CD4-positive, alpha-beta T cell treated with Interferon gamma for 1 hour (primary cell): Measurements from ENCODE around the gene KRTAP4-1.
"Not testable (repeated sequence)": the region's sequence is repeated elsewhere in the genome, so short reads cannot be mapped to it uniquely, and the experiment has no call there.

ENCODE experiments used
- DNase-seq: peaks from one replicate; pipeline ENCODE4 v3.0.0-alpha.2; 2020

Gene KRTAP4-1

DNA sequence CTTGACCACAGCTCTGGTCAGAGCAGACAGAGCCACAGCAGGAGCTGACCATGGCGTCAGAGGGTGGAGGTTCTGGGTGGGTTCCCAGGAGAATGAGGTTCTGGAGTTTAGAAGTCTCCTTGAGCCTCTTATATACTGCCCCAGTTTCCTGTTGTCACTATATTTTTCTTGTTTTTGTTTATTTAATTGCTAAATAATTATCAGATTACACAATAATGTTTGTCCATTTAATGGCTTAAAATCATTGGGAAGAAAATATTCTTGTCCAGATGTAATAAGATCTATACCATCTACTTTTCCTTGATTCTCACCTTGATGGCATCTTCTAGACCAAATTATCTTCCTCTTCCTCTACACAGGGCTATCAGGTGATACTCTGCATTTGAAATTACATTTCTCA, 16.6 kb downstream of the KRTAP4-1 start, which contains the start of gene KRTAP4-3:
Gene KRTAP4-3, minus strand, starts transcription at position 101 of the 400 bp plus-strand sequence. Its CDS starts 49 bp downstream, at position 52.
- no peak for DNase-seq

DNA sequence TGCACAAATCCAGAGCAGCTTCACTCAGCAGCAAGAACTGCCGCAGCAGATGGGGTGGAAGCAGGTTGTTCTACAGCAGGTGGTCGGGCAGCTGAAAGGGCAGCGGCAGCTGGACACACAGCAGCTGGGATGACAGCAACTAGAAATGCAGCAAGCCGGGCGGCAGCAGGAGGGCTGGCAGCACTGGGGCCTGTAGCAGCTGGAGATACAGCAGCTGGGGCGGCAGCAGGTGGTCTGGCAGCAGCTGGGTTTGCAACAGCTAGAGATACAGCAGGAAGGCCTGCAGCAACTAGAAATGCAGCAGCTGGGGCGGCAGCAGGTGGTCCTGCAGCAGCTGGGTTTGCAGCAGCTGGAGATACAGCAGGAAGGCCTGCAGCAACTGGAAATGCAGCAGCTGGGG, 17.1 kb downstream of the KRTAP4-1 start:
- no peak for DNase-seq

DNA sequence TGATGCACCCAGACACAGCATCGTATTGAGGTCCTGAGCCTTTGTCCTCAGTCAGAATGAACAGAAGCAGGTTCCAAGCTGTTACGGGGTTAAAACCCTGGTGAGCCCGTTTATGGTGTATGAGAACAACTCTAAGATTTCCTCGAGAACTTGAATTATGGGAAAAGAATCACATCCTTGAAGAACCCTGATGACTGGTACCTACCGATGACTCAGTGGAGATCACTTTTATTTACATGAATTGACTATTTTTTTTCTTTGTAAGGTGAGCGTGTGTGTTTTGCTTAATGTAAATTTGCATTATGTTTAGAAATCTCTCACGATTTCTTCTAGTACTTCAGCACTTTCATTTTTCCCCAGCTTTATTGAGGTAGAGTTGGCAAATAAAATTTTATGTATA, 20.9 kb downstream of the KRTAP4-1 start:
- no peak for DNase-seq

DNA sequence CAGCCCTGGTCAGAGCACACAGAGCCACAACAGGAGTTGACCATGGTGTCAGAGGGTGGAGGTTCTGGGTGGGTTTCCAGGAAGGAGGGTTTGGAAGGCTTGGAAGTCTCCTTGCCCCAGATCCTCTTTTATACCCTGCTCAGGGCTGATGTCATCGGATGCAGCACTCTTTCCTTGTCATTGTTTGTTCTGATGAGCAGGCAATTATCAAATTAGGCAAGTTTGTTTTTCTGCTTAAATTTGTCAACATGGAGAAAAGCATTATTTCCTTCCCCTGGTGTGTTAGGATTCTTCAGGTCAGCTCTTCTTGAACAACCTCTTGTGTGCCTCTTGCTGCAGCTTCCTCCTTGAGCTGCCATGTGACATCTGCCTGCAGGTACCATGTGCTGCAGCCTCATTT, 24.1 kb downstream of the KRTAP4-1 start, which contains the start of gene KRTAP4-4:
Gene KRTAP4-4, minus strand, starts transcription at position 101 of the 400 bp plus-strand sequence. Its CDS starts 57 bp downstream, at position 44.
- no peak for DNase-seq

DNA sequence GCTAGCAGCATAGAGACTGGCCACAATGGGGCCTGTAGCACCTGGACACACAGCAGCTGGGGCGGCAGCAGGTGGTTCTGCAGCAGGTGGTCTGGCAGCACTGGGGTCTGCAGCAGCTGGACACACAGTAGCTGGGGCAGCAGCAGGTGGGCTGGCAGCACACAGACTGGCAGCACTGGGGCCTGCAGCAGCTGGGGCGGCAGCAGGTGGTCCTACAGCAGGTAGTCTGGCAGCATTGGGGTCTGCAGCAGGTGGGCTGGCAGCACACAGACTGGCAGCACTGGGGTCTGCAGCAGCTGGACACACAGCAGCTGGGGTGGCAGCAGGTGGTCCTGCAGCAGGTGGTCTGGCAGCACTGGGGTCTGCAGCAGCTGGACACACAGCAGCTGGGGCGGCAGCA, 24.5 kb downstream of the KRTAP4-1 start:
- DNase-seq = not testable (repeated sequence)

DNA sequence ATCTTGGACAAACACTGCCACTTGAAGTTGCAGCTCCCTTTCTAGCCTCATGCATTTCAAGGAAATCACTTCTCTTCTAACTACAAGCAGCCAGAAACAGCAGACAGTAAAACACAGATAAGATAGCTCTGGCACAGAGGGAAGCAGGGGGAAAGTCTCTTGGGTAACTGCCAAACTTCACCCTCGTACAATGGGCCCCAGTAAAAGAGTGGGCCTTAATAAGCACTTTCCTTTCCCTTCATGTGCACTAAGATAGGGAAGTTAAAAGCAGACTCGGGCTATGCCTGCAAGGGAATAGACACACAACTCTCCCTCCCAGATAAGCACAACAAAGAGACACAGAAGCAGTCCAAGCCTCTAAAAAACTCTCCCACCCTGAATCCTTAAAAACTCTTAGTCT, 30.9 kb downstream of the KRTAP4-1 start:
- no peak for DNase-seq

DNA sequence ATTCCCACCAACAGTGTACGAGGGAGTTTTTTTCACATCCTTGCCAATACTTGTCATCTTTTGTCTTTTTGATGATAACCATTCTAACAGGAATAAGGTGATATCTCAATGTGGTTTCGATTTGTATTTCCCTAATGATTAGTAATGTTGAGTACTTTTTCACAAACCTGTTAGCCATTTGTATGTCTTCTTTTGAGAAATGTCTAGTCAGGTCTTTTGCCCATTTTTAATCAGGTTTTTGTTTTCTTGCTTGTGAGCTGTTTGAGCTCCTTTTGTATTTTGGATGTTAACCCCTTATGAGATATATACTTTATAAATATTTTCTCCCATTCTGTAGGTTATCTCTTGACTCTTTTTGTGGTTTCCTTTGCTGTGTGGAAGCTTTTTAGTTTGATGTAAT, 33.2 kb downstream of the KRTAP4-1 start:
- DNase-seq = no peak

DNA sequence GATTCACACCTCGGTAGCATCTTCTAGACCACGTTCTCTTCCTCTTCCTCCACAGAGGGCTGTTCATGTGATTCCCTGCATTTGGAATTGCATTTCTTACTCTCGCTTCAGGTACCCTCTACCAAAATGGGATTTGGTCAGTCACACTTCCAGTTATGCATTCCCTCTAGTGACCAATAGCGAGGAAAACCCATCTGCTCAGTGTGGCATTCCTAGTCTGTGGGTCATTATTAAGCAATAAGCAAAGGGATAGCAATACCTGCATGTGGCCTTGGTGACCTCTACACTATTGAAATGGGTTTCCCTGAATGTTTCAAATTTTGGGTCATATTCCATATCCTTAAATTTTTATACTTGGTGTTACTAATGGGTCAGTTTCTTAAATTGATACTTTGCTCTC, 34.7 kb downstream of the KRTAP4-1 start:
- DNase-seq = no peak

DNA sequence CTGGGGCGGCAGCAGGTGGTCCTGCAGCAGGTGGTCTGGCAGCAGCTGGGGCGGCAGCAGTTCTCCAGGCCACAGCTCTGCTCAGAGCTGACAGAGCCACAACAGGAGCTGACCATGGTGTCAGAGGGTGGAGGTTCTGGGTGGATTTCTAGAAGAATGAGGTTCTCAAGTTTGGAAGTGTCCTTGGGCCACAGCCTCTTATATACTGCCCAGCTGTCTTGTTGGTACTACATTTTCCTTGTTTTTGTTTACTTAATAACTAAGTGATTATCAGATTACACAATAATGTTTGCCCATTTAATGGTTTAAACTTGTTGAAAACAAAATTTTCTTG, 35.1 kb downstream of the KRTAP4-1 start, which contains the start of gene KRTAP4-5:
Gene KRTAP4-5, minus strand, starts transcription at position 174 of the 334 bp plus-strand sequence. Its CDS starts 58 bp downstream, at position 116.
- no peak for DNase-seq

DNA sequence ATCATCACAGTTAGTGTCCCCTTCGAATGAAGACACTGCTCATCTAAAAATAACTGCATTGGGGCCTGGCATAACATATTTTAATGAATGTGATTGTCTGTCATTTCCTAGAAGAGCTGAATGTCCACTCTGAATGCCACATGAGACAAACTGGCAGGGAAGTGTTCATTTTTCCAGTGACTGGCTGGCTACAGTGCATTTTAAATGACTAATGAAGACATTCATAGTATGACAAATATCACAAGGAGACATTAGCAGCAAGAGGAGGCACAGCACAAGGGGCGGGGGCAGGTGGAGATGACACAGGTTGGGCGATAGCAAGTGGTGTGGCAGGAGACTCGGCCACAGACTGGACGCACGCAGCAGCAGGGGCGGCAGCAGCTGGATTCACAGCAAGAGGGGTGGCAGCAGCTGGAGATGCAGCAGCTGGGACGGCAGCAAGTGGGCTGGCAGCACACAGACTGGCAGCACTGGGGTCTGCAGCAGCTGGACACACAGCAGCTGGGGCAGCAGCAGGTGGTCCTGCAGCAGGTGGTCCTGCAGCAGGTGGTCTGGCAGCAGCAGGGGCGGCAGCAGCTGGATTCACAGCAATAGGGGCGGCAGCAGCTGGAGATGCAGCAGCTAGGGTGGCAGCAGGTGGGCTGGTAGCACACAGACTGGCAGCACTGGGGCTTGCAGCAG, 35.6 kb downstream of the KRTAP4-1 start:
- not testable (repeated sequence) for DNase-seq

DNA sequence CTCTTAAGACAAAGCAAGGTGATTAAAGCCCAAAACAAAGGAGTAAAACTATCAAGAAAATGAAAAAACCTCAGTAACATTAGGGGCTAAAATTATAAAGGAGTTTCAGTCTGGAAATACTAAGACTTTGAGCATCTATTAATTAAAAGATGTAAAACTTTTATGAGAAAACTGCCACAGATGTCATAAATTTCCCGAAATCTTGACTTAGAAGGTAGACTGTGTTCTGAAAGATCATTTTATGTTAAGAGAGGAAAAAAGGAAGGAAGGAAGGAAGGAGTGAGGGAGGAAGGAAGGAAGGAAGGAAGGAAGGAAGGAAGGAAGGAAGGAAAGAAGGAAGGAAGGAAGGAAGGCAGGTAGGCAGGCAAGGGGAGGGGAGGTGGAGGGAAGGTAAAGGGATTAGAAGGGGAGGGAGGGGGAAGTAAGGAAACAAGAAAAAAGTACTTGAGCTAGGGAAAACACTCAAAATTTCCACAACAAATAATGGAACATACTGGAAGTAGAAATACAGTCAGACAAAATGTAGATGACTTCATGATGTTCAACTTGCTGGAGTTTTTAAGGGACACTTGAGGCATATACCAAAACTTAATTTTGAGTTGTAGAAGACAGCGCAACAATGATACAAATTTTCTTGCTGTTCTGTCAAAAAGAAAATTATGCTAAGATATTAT, 37.0 kb downstream of the KRTAP4-1 start:
- DNase-seq = no peak

DNA sequence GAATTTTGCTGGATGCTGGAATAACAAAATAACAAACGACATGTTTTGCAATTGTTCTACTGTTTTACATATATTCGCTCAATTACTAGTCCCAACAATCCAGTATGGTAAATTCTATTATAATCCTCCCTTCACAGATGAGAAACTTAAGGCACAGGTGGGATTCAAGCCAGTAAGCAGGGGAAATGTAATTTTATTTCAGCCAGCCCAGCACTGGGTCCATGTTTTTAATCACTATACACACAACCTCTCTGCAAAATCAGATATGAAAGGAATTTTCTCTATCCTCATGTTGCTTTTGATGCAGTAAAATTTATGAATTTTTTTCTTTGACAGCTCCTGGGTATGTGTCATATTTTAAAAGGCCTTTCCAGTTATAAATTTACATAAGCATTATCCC, 39.5 kb downstream of the KRTAP4-1 start:
- no peak for DNase-seq

DNA sequence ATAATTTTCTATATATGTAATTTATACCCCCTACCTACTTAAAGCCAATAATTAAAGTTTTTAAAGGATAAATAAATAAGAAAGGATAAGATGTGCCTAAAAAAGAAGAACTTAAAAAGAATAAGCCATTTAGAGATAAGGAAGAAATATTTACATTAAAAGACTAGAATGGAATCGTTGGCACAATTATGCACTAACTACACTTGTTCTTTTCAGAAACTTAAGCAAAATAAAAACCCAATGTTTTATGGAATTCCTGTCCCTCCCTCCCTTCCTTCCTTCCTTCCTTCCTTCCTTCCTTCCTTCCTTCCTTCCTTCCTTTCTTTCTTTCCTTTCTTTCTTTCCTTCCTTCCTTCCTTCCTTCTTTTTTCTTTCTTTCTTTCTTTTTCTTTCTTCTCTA, 39.9 kb downstream of the KRTAP4-1 start:
- DNase-seq = no peak

DNA sequence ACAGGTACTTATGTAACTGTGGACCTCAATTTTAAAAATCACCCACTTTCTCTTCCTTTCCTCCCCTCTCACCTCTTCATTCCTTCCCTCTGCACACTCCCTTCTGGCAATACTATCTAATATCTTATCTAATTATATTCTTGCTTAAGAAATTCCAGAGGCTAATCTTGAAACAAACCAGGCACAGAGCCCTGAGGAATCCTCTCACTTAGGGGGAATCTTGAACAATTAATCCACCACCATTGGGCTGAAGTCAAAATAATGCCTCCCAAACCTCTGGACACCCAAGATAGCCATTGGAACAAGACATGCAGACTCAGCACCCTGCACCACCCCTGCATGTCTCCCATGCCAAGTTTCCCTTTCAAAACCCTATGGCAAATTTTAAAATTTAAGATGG, 43.4 kb downstream of the KRTAP4-1 start:
- DNase-seq = no peak

DNA sequence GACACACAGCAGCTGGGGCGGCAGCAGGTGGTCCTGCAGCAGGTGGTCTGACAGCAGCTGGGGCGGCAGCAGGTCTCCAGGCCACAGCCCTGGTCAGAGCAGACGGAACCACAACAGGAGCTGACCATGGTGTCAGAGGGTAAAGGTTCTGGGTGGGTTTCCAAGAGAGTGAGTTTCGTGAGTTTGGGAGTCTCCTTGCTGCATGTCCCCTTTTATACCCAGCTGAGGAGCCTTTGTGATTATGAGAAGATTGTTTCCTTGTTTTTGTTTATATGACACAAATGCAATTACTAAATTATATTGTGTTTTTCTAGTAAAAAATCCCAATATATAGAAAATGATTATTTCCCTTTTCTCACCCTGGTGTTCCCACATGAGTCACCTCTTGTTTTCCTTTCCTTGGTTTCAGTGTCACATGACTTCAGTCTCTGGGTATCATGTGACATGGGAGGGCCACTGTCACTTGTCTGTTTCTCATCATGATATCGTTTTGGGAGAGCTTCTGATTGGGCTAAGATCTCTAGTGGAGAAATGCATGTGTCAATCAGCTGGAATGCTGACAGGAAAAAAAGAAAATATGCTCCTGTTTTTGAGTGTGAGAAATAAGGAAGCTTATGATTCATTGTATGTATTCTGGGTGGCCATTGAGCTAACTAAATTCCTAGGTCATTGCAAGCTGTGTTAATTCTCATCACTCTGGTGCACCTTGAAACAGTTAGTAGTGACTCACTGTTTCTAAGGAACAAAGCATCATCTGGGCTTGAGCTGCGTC, 44.2 kb downstream of the KRTAP4-1 start, which contains the start of gene KRTAP4-6:
Gene KRTAP4-6, minus strand, starts transcription at position 185 of the 772 bp plus-strand sequence. Its CDS starts 57 bp downstream, at position 128.
- no peak for DNase-seq

DNA sequence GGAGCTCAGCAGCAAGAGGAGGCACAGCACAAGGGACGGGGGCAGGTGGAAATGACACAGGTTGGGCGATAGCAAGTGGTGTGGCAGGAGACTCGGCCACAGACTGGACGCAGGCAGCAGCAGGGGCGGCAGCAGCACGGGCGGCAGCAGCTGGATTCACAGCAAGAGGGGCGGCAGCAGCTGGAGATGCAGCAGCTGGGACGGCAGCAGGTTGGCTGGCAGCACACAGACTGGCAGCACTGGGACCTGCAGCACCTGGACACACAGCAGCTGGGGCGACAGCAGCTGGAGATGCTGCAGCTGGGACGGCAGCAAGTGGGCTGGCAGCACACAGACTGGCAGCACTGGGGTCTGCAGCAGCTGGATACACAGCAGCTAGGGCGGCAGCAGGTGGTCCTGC, 44.8 kb downstream of the KRTAP4-1 start:
- DNase-seq = not testable (repeated sequence)
